Transverse colon (tissue), 4 donors: ENCODE data around the gene SUFU. TPM values are rescaled to one million over a fixed set of nuclear protein-coding genes. Genes with fewer than 3 reads are reported as not detected.

Source experiments
- DNase-seq: peaks from one replicate; pipeline ENCODE4 v3.0.0-alpha.2; 2019
- H3K27ac ChIP-seq, 4 donors: fragments of 200-600 bp; sonication (generic); 2 replicates each; pipeline ENCODE4 v1.5.1; 2016 to 2018; ENCODE audit warnings: inconsistent platforms in 4 of 4
- H3K27me3 ChIP-seq: fragments of 200-600 bp; sonication (generic); 2 replicates; pipeline ENCODE4 v1.5.1; 2017; ENCODE audit warnings: inconsistent platforms
- H3K36me3 ChIP-seq, 4 donors: fragments of 200-600 bp; sonication (generic); 2 replicates each; pipeline ENCODE4 v1.5.1; 2017 to 2019; ENCODE audit warnings: inconsistent platforms in 4 of 4
- H3K4me1 ChIP-seq, 4 donors: fragments of 200-600 bp; sonication (generic); 2 replicates each; pipeline ENCODE4 v1.5.1; 2017 to 2020; ENCODE audit warnings: inconsistent platforms in 4 of 4
- H3K4me3 ChIP-seq, 4 donors: fragments of 200-600 bp; sonication (generic); 1 replicate in 1 of 4; 2 replicates in 3 of 4; pipeline versions ENCODE4 v1.5.1 to v1.6.1; 2017 to 2019; ENCODE audit warnings: inconsistent platforms in 4 of 4
- H3K9me3 ChIP-seq, 2 donors: fragments of 200-600 bp; sonication (generic); 2 replicates each; pipeline ENCODE4 v1.5.1; 2017 to 2019; ENCODE audit warnings: inconsistent platforms in 2 of 2
- EP300 ChIP-seq: sonication (generic); formaldehyde crosslinking; IDR thresholded peaks from one replicate; pipeline ENCODE4 v1.6.1; 2017; ENCODE audit warnings: antibody characterized with exemption, low read depth
- POLR2A ChIP-seq: fragments of 450-650 bp; IDR thresholded peaks from one replicate; pipeline ENCODE4 v1.6.1; 2016; ENCODE audit warnings: antibody characterized with exemption, mild to moderate bottlenecking, moderate library complexity
- POLR2AphosphoS5 ChIP-seq, 3 donors: sonication (generic); formaldehyde crosslinking; IDR thresholded peaks; one replicate each; pipeline ENCODE4 v1.6.1; 2016; ENCODE audit warnings: antibody characterized with exemption in 3 of 3
- WGBS, 2 donors: methylation state at CpG; one replicate each; pipeline ENCODE4 v1.1.5; 2018; ENCODE audit warnings: low coverage in 1 of 2; 5-methylcytosine and 5-hydroxymethylcytosine counted together
- in situ Hi-C, 4 donors: fragments of 200-750 bp; cut with MboI; loops; one replicate each; pipeline versions ENCODE4 v1.15.0 to v1.15.1; 2017; ENCODE audit warnings: low sequenced_read_pairs in 3 of 4, low pct_ligation_motif_present in 1 of 4, low pct_unique_long_range_greater_than_20kb in 1 of 4
- intact Hi-C: fragments of 100-400 bp; cut with DNase I; formaldehyde crosslinking; loops from one replicate; pipeline ENCODE4 v1.15.1; 2023; ENCODE audit warnings: low total_unique reads
- total RNA-seq, 4 donors: library from RNA; depleted of rRNA; stranded (reverse); fragments of >200 nt; gene quantifications; one replicate each; pipeline ENCODE4 v1.1.0, GENCODE V29; 2016
- TF ChIP-seq, protein P1 (sequence below), 5 experiments: fragments of 200-600 bp in 3 of 5; fragments of 450-650 bp in 2 of 5; sonication (generic) in 3 of 5; IDR thresholded peaks; 1 replicate in 2 of 5; 2 replicates in 3 of 5; pipeline ENCODE4 v1.5.1; 2016 to 2017; ENCODE audit warnings: antibody characterized with exemption in 5 of 5, inconsistent platforms in 3 of 5, mild to moderate bottlenecking in 2 of 5, moderate library complexity in 1 of 5

SUFU gene
- total RNA-seq, 4 donors from 2014 or later: 5.4 to 13.8 (median 6.6) TPM

DNA sequence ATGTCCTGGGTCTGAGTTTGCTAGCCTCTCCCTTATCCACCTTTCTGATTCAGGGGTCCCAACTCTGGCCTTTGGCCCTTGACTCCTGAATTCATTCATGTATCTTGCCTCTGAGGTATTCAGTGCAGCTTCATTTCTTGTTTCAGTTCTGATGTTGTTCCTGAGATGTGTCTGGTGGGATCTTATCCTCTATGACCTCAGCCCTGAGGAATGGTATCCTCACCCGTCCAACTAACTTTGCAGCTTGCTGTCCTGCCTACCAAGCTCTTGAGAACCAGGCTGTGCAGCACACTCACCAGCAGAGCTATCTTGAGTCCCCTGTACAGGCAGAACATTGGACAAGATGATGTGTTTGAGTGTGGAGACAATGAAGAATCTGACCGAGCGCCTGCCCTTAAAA, 13.8 kb downstream of the SUFU start:
- no peak for DNase-seq
- H3K27me3 ChIP-seq: no peaks in the 10 kb centered on the region
- in situ Hi-C loops (loop anchor here in 2 of 4 donors (10.0 kb wide), 2 partner anchors 57 to 67 kb away; no protein-coding TSS in a partner anchor), intact Hi-C loops (no loop called here)
- H3K9me3 ChIP-seq: no peaks in the 10 kb centered on the region
- H3K4me3 ChIP-seq: no peak overlapping the region
- peaks cover 0 to 5% (median 0%) of the 10 kb centered on the region in 4 donors for H3K36me3 ChIP-seq
- WGBS, 2 donors: 84% methylated on average over 3 of the region's 3 CpGs; no CpG with 5 or more reads in 1 of the 2 donors
- TF ChIP-seq, protein P1, sequence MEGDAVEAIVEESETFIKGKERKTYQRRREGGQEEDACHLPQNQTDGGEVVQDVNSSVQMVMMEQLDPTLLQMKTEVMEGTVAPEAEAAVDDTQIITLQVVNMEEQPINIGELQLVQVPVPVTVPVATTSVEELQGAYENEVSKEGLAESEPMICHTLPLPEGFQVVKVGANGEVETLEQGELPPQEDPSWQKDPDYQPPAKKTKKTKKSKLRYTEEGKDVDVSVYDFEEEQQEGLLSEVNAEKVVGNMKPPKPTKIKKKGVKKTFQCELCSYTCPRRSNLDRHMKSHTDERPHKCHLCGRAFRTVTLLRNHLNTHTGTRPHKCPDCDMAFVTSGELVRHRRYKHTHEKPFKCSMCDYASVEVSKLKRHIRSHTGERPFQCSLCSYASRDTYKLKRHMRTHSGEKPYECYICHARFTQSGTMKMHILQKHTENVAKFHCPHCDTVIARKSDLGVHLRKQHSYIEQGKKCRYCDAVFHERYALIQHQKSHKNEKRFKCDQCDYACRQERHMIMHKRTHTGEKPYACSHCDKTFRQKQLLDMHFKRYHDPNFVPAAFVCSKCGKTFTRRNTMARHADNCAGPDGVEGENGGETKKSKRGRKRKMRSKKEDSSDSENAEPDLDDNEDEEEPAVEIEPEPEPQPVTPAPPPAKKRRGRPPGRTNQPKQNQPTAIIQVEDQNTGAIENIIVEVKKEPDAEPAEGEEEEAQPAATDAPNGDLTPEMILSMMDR (IDR thresholded peaks at IDR 0.05): no peak
- TF ChIP-seq POLR2AphosphoS5 (IDR thresholded peaks at IDR 0.05): no peak
- no peaks in the 10 kb centered on the region for H3K4me1 ChIP-seq
- no peak overlapping the region for H3K27ac ChIP-seq

DNA sequence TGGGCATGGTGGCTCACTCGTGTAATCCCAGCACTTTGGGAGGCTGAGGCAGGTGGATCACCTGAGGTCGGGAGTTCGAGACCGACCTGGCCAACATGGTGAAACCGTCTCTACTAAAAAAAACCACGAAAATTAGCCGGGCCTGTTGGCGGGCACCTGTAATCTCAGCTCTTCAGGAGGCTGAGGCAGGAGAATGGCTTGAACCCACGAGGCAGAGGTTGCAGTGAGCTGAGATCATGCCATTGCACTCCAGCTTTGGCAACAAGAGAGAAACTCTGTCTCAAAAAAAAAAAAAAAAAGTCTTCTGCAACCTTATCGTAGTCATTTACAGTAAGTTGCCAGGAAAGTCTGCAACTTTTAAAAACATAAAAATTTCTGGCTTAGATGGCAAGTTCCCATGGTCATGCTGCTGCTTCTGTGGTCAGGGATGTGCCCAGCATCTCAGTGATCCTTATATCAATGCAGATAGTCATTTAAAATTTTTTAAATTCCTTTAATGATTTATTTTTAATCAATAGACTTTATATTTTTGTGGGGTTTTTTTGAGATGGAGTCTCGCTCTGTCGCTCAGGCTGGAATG, 15.6 kb downstream of the SUFU start:
- Histone ChIP-seq H3K4me3 (no peak overlapping the region), H3K36me3 (peaks cover 0 to 5% (median 0%) of the 10 kb centered on the region in 4 donors), H3K9me3 (no peaks in the 10 kb centered on the region), H3K27ac (no peak overlapping the region), H3K4me1 (no peaks in the 10 kb centered on the region), H3K27me3 (no peaks in the 10 kb centered on the region)
- 84 to 93% methylated on average over 9 to 12 of the region's 12 CpGs for WGBS, 2 donors
- DNase-seq: no peak
- in situ Hi-C loops (loop anchor here in 2 of 4 donors (10.0 kb wide), 2 partner anchors 55 to 65 kb away; no protein-coding TSS in a partner anchor), intact Hi-C loops (no loop called here)
- TF ChIP-seq POLR2A (no peak), POLR2AphosphoS5 (IDR thresholded peaks at IDR 0.05) (no peak), EP300 (no peak)
- TF ChIP-seq, protein P1 (IDR thresholded peaks at IDR 0.05): no peak

DNA sequence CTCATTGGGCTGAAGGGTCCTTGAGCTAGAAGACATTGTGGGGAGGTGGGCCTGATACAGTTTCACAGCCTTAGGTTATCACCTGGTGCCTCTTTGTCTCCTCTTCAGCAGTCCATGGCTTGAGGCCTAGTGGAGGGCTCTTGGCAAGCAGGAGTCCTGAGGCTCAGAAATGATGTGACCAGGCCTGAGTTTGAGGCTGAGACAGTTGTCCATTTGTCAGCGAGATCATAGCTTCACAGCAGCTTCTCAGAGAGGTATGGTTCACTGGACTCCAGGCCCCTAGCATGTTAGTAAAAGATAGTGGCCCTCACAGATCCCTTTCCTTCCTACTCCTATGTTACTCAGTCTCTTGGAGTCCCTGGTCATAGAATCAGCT, 19.1 kb downstream of the SUFU start:
- no peak for DNase-seq
- Histone ChIP-seq H3K27ac (no peak overlapping the region), H3K27me3 (no peaks in the 10 kb centered on the region), H3K36me3 (peaks cover 0 to 5% (median 0%) of the 10 kb centered on the region in 4 donors), H3K4me3 (no peak overlapping the region), H3K4me1 (no peaks in the 10 kb centered on the region), H3K9me3 (no peaks in the 10 kb centered on the region)
- intact Hi-C loops: no loop called here
- no peak for TF ChIP-seq EP300
- no peak for TF ChIP-seq POLR2A
- no peak for TF ChIP-seq POLR2AphosphoS5 (IDR thresholded peaks at IDR 0.05)
- TF ChIP-seq, protein P1 (IDR thresholded peaks at IDR 0.05): no peak
- WGBS, 2 donors: 100% methylated on average over 1 of the region's 1 CpG; no CpG with 5 or more reads in 1 of the 2 donors
- in situ Hi-C loops: no loop called here

DNA sequence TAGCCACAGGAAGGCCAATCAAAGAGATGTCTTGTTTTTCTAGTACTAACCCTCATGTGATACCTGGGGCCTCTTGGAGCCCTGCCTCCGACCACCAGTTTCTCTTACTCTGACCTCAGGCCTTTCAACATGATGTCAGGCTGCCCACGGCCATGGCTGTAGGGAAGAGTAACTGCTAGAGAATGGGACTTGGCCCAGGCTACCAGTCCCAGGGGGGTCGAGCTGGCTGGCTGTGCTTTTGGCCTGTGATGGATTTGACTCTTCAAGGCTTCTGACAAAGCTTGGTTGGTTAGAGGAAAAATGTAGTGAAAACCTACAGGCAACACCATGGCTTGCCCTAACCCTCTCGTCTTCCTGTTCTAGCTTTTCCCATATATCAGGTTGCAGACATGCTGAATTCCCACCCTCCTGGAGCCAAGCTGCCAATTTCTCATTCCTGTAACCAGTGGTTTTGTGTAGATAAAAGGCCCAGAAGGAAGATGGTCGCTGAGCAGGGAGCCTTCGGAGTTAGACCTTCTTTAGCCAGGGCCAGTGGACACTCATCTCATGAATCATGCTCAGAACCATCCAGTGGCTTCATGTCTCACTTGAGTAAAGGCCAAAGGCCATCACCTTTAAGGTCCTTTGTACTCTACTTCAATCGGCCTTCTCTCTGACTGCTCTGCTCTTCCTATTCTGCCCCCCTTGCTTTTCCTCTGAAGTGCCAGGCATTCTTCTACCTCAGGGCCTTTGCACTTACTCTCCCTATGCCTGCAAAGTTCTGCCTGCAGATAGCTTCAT, 19.7 kb downstream of the SUFU start:
- TF ChIP-seq POLR2AphosphoS5 (IDR thresholded peaks at IDR 0.05): no peak
- TF ChIP-seq EP300: no peak
- TF ChIP-seq, protein P1 (IDR thresholded peaks at IDR 0.05): no peak
- TF ChIP-seq POLR2A: no peak
- Histone ChIP-seq H3K27ac (no peak overlapping the region), H3K9me3 (no peaks in the 10 kb centered on the region), H3K4me3 (no peak overlapping the region), H3K36me3 (peaks cover 0 to 5% (median 0%) of the 10 kb centered on the region in 4 donors), H3K4me1 (no peaks in the 10 kb centered on the region), H3K27me3 (no peaks in the 10 kb centered on the region)
- DNase-seq: no peak
- in situ Hi-C loops: no loop called here
- intact Hi-C loops: no loop called here
- WGBS, 2 donors: 86 to 92% methylated on average over 4 to 7 of the region's 7 CpGs
